IMR-90 (cell line): ENCODE results near the gene KMT2E. TPM values are rescaled to one million over a fixed set of nuclear protein-coding genes. Genes with fewer than 3 reads are reported as not detected.

ENCODE experiments used
- ATAC-seq: fragments of 200-7000 bp; cut with Tn5 transposase; 2 replicates; pipeline ENCODE4 v1.9.1; 2020; ENCODE audit warnings: low read depth, mild to moderate bottlenecking, moderate library complexity
- BruUV-seq: library from RNA; stranded (reverse); fragments of 400-500 nt; replicated peaks from 2 replicates; lab custom pipeline; 2021; lab: Mats Ljungman, UMichigan
- CTCF ChIA-PET: fragments of 300-600 bp; formaldehyde crosslinking; extraction: SDS; loops from one replicate; lab custom pipeline; 2021; ENCODE audit warnings: antibody characterized with exemption; lab: Yijun Ruan, JAX
- POLR2A ChIA-PET: fragments of 300-600 bp; sonication (Branson Sonifier 250); formaldehyde crosslinking; loops from one replicate; lab custom pipeline; 2022; ENCODE audit warnings: antibody characterized with exemption; ENCODE audit not compliant: unreplicated experiment; lab: Charles Lee
- DNase-seq: peaks from one replicate; pipeline ENCODE4 v3.0.0; 2013
- H2AFZ ChIP-seq: replicated peaks from 2 replicates; pipeline ENCODE3; 2013; ENCODE audit warnings: low read length, mild to moderate bottlenecking; ENCODE audit not compliant: poor library complexity
- H2AK5ac ChIP-seq: 2 replicates; pipeline ENCODE4 v1.6.1; 2013; ENCODE audit warnings: low read depth, low read length, inconsistent platforms
- H2AK9ac ChIP-seq: replicated peaks from 2 replicates; pipeline ENCODE3; 2013; ENCODE audit warnings: mild to moderate bottlenecking, low read depth, low read length, moderate library complexity; ENCODE audit not compliant: poor library complexity
- H2BK120ac ChIP-seq: 2 replicates; pipeline ENCODE4 v1.6.1; 2013; ENCODE audit warnings: low read depth, low read length, inconsistent platforms
- H2BK15ac ChIP-seq: 3 replicates; pipeline ENCODE4 v1.6.1; 2013; ENCODE audit warnings: low read depth, low read length, inconsistent platforms
- H2BK20ac ChIP-seq: 2 replicates; pipeline ENCODE4 v1.6.1; 2013; ENCODE audit warnings: low read depth, mild to moderate bottlenecking, inconsistent platforms, low read length, moderate library complexity
- H2BK5ac ChIP-seq: 2 replicates; pipeline ENCODE4 v1.6.1; 2013; ENCODE audit warnings: mild to moderate bottlenecking, low read depth, low read length, inconsistent platforms; ENCODE audit not compliant: poor library complexity, severe bottlenecking
- H3K14ac ChIP-seq: replicated peaks from 2 replicates; pipeline ENCODE4 v1.6.1; 2013; ENCODE audit warnings: low read depth, low read length, inconsistent platforms
- H3K18ac ChIP-seq: 2 replicates; pipeline ENCODE4 v1.6.1; 2013; ENCODE audit warnings: low read depth, low read length, control low read depth
- H3K23ac ChIP-seq: 2 replicates; pipeline ENCODE4 v1.6.1; 2013; ENCODE audit warnings: low read depth, low read length, inconsistent platforms
- H3K27ac ChIP-seq: 2 replicates; pipeline ENCODE4 v1.5.1; 2013; ENCODE audit warnings: mild to moderate bottlenecking, control low read depth, low read length; ENCODE audit not compliant: insufficient read depth
- H3K27me3 ChIP-seq: 2 replicates; pipeline ENCODE4 v1.6.1; 2013; ENCODE audit warnings: low read length; ENCODE audit not compliant: control insufficient read depth, insufficient read depth
- H3K36me3 ChIP-seq: 2 replicates; pipeline ENCODE4 v1.6.1; 2013; ENCODE audit warnings: low read length, mixed read lengths; ENCODE audit not compliant: control insufficient read depth, insufficient read depth
- H3K4ac ChIP-seq: 2 replicates; pipeline ENCODE4 v1.6.1; 2013; ENCODE audit warnings: low read depth, low read length, inconsistent platforms
- H3K4me1 ChIP-seq: 2 replicates; pipeline ENCODE4 v1.6.1; 2013; ENCODE audit warnings: low read length, mixed read lengths; ENCODE audit not compliant: control insufficient read depth, insufficient read depth
- H3K4me2 ChIP-seq: 2 replicates; pipeline ENCODE4 v1.6.1; 2013; ENCODE audit warnings: low read depth, mild to moderate bottlenecking, control low read depth, low read length, moderate library complexity
- H3K4me3 ChIP-seq: 2 replicates; pipeline ENCODE4 v1.5.1; 2013; ENCODE audit warnings: low read depth, mild to moderate bottlenecking, control low read depth, low read length, moderate library complexity; ENCODE audit not compliant: insufficient read depth
- H3K56ac ChIP-seq: 2 replicates; pipeline ENCODE4 v1.6.1; 2013; ENCODE audit warnings: low read length, inconsistent platforms; ENCODE audit not compliant: insufficient read depth; ENCODE audit errors: extremely low read depth
- H3K79me1 ChIP-seq, 2 experiments: 2 replicates each; pipeline ENCODE4 v1.6.1; 2013; ENCODE audit warnings: low read length in 2 of 2, inconsistent platforms in 1 of 2, low read depth in 1 of 2
- H3K9ac ChIP-seq: 2 replicates; pipeline ENCODE4 v1.6.1; 2013; ENCODE audit warnings: low read depth, low read length, control low read depth
- H3K9me1 ChIP-seq: 2 replicates; pipeline ENCODE4 v1.6.1; 2013; ENCODE audit warnings: low read length, inconsistent platforms; ENCODE audit not compliant: insufficient read depth
- H3K9me3 ChIP-seq: 2 replicates; pipeline ENCODE4 v1.6.1; 2013; ENCODE audit warnings: low read length; ENCODE audit not compliant: control insufficient read depth, insufficient read depth
- H4K20me1 ChIP-seq: 2 replicates; pipeline ENCODE4 v1.6.1; 2013; ENCODE audit warnings: low read length, inconsistent platforms; ENCODE audit not compliant: insufficient read depth
- H4K5ac ChIP-seq: 2 replicates; pipeline ENCODE4 v1.6.1; 2013; ENCODE audit warnings: mild to moderate bottlenecking, low read depth, low read length, control low read depth
- H4K8ac ChIP-seq, 2 experiments: 2 replicates each; pipeline ENCODE4 v1.6.1; 2013; ENCODE audit warnings: low read depth in 2 of 2, low read length in 2 of 2, control low read depth in 1 of 2, inconsistent platforms in 1 of 2
- H4K91ac ChIP-seq: 2 replicates; pipeline ENCODE4 v1.6.1; 2013; ENCODE audit warnings: low read depth, low read length, inconsistent platforms; ENCODE audit not compliant: insufficient read depth
- BHLHE40 ChIP-seq: fragments of 150-350 bp; IDR thresholded peaks from 2 replicates; pipeline ENCODE4 v1.6.1; 2016; ENCODE audit warnings: mild to moderate bottlenecking, low read depth, low read length
- CEBPB ChIP-seq: IDR thresholded peaks from 2 replicates; pipeline ENCODE4 v1.6.1; 2012; ENCODE audit warnings: low read depth, low read length, improper control_type of control experiment
- CHD1 ChIP-seq: IDR thresholded peaks from 2 replicates; pipeline ENCODE4 v1.6.1; 2012; ENCODE audit warnings: low read depth, low read length, improper control_type of control experiment
- ELK1 ChIP-seq: fragments of 150-350 bp; IDR thresholded peaks from 2 replicates; pipeline ENCODE4 v1.6.1; 2016; ENCODE audit warnings: low read depth, mild to moderate bottlenecking, low read length, moderate library complexity, borderline replicate concordance
- FOS ChIP-seq: fragments of 150-350 bp; IDR thresholded peaks from 2 replicates; pipeline ENCODE4 v1.6.1; 2016; ENCODE audit warnings: low read depth, low read length
- MAFK ChIP-seq: IDR thresholded peaks from 2 replicates; pipeline ENCODE4 v1.6.1; 2012; ENCODE audit warnings: low read depth, low read length, improper control_type of control experiment
- POLR2A ChIP-seq: IDR thresholded peaks from 2 replicates; pipeline ENCODE4 v1.6.1; 2012; ENCODE audit warnings: mild to moderate bottlenecking, low read depth, low read length
- RAD21 ChIP-seq: IDR thresholded peaks from 2 replicates; pipeline ENCODE4 v1.6.1; 2012; ENCODE audit warnings: low read length, improper control_type of control experiment
- RCOR1 ChIP-seq: IDR thresholded peaks from 2 replicates; pipeline ENCODE4 v1.6.1; 2012; ENCODE audit warnings: mild to moderate bottlenecking, low read length, improper control_type of control experiment; ENCODE audit not compliant: insufficient replicate concordance
- USF2 ChIP-seq: fragments of 150-350 bp; IDR thresholded peaks from 2 replicates; pipeline ENCODE4 v1.6.1; 2017; ENCODE audit warnings: mild to moderate bottlenecking, antibody characterized with exemption, low read length, low read depth
- WGBS, 2 experiments: methylation state at CpG; one replicate each; pipeline versions ENCODE4 v1.1.5 to v1.1.7; 2013; ENCODE audit warnings: missing lambda C conversion rate in 2 of 2; ENCODE audit not compliant: insufficient read length in 1 of 2; ENCODE audit errors: extremely low coverage in 2 of 2; 5-methylcytosine and 5-hydroxymethylcytosine counted together
- dilution Hi-C: fragments of 300-500 bp; cut with HindIII; formaldehyde crosslinking; loops from one replicate; pipeline ENCODE4 v1.14.3; 2018; ENCODE audit warnings: low sequenced_read_pairs; ENCODE audit not compliant: unreplicated experiment
- in situ Hi-C: fragments of 300-500 bp; cut with MboI; formaldehyde crosslinking; loops from 3 replicates; pipeline ENCODE4 v1.14.3; 2019; ENCODE audit warnings: low sequenced_read_pairs, inconsistent platforms, mixed read lengths
- intact Hi-C: fragments of 100-400 bp; cut with micrococcal nuclease; formaldehyde crosslinking; loops from 2 replicates; pipeline ENCODE4 v1.10.0; 2022
- polyA plus RNA-seq, 3 experiments: library from polyadenylated mRNA; depleted of rRNA; stranded (reverse); fragments of >200 nt; gene quantifications; 2 replicates each; pipeline ENCODE4 v1.2.3, GENCODE V29; 2012; ENCODE audit warnings: low replicate concordance in 1 of 3
- total RNA-seq: library from RNA; depleted of rRNA; stranded (reverse); fragments of >200 nt; gene quantifications from 2 replicates; pipeline ENCODE4 v1.2.3, GENCODE V29; 2012

The KMT2E gene
- total and polyA plus RNA-seq, 2 of the 4 experiments (the other 2 are of a cell fraction), result 16.8 to 79.2 TPM

- Histone ChIP-seq H4K5ac (no peak overlapping the region), H3K23ac (no peak overlapping the region), H3K4me1 (peaks cover 3% of the 10 kb centered on the region), H2BK5ac (no peak overlapping the region), H3K56ac (no peak overlapping the region), H3K9me3 (no peaks in the 10 kb centered on the region), H3K9ac (no peak overlapping the region), H3K14ac (no peak overlapping the region), H3K79me1 (peaks cover 22 to 34% of the 10 kb centered on the region in 2 experiments), H2AK5ac (no peak overlapping the region), H3K9me1 (peaks cover 3% of the 10 kb centered on the region; the same call in 1 of the 2 replicates), H2BK15ac (no peak overlapping the region), H3K36me3 (peaks cover 51% of the 10 kb centered on the region), H3K4me2 (no peak overlapping the region), H3K27ac (no peak overlapping the region), H3K4me3 (no peak overlapping the region), H4K20me1 (peaks cover 8% of the 10 kb centered on the region), H2BK120ac (no peak overlapping the region), H4K91ac (no peak overlapping the region), H2AK9ac (no peak overlapping the region), H2BK20ac (no peak overlapping the region), H3K4ac (no peak overlapping the region), H2AFZ (no peak overlapping the region), H3K18ac (no peak overlapping the region), H3K27me3 (no peaks in the 10 kb centered on the region), H4K8ac (no peak overlapping the region)
- intact Hi-C loops (loop anchor here (2.0 kb wide), 1 partner anchor 20 kb away; no protein-coding TSS in a partner anchor), in situ Hi-C loops (no loop called here), dilution Hi-C loops (no loop called here)
- CTCF ChIA-PET, result no interaction called here
- no TSS peak for BruUV-seq
- POLR2A ChIA-PET, result no interaction called here
- no peak for DNase-seq
- TF ChIP-seq POLR2A, result no peak
- no peak for TF ChIP-seq FOS
- no peak for TF ChIP-seq USF2
- no peak for TF ChIP-seq ELK1
- no peak for TF ChIP-seq CHD1
- no peak for TF ChIP-seq RCOR1
- TF ChIP-seq RAD21, result no peak
- TF ChIP-seq BHLHE40, result no peak
- TF ChIP-seq MAFK, result no peak
- TF ChIP-seq CEBPB, result no peak
- WGBS, 2 experiments, result 92% methylated on average over 2 of the region's 6 CpGs; no CpG with 5 or more reads in 1 of the 2 experiments
- no peak for ATAC-seq
Measured at GRCh38 chr7:105106473-105106872, 92.5 kb downstream of the KMT2E start.
